Measurements from ENCODE around the gene CDK10. TPM values are rescaled to one million over a fixed set of nuclear protein-coding genes. Genes with fewer than 3 reads are reported as not detected.

The CDK10 gene
- total and polyA plus RNA-seq, 10 of the 15 experiments (the other 5 are each of a cell fraction or from before 2014, with no cell fraction given) = 1.5 to 58.7 (median 36.0) TPM

GRCh38 chr16:89705006-89705405 lies 18.5 kb downstream of the CDK10 start (continued):
- TF ChIP-seq, protein P1, sequence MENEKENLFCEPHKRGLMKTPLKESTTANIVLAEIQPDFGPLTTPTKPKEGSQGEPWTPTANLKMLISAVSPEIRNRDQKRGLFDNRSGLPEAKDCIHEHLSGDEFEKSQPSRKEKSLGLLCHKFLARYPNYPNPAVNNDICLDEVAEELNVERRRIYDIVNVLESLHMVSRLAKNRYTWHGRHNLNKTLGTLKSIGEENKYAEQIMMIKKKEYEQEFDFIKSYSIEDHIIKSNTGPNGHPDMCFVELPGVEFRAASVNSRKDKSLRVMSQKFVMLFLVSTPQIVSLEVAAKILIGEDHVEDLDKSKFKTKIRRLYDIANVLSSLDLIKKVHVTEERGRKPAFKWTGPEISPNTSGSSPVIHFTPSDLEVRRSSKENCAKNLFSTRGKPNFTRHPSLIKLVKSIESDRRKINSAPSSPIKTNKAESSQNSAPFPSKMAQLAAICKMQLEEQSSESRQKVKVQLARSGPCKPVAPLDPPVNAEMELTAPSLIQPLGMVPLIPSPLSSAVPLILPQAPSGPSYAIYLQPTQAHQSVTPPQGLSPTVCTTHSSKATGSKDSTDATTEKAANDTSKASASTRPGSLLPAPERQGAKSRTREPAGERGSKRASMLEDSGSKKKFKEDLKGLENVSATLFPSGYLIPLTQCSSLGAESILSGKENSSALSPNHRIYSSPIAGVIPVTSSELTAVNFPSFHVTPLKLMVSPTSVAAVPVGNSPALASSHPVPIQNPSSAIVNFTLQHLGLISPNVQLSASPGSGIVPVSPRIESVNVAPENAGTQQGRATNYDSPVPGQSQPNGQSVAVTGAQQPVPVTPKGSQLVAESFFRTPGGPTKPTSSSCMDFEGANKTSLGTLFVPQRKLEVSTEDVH (IDR thresholded peaks at IDR 0.05; ENCODE audit: low read depth, partially characterized antibody) = no peak
- no peak for TF ChIP-seq SMAD5 (IDR thresholded peaks at IDR 0.05; ENCODE audit: low read depth)
- TF ChIP-seq SP1 (IDR thresholded peaks at IDR 0.05; ENCODE audit: low read depth, low read length) = no peak
- no peak for TF ChIP-seq EED (IDR thresholded peaks at IDR 0.05; ENCODE audit: low read depth)
- TF ChIP-seq, protein P2, sequence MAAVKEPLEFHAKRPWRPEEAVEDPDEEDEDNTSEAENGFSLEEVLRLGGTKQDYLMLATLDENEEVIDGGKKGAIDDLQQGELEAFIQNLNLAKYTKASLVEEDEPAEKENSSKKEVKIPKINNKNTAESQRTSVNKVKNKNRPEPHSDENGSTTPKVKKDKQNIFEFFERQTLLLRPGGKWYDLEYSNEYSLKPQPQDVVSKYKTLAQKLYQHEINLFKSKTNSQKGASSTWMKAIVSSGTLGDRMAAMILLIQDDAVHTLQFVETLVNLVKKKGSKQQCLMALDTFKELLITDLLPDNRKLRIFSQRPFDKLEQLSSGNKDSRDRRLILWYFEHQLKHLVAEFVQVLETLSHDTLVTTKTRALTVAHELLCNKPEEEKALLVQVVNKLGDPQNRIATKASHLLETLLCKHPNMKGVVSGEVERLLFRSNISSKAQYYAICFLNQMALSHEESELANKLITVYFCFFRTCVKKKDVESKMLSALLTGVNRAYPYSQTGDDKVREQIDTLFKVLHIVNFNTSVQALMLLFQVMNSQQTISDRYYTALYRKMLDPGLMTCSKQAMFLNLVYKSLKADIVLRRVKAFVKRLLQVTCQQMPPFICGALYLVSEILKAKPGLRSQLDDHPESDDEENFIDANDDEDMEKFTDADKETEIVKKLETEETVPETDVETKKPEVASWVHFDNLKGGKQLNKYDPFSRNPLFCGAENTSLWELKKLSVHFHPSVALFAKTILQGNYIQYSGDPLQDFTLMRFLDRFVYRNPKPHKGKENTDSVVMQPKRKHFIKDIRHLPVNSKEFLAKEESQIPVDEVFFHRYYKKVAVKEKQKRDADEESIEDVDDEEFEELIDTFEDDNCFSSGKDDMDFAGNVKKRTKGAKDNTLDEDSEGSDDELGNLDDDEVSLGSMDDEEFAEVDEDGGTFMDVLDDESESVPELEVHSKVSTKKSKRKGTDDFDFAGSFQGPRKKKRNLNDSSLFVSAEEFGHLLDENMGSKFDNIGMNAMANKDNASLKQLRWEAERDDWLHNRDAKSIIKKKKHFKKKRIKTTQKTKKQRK (IDR thresholded peaks at IDR 0.05; ENCODE audit: low read depth, low read length) = no peak
- no peak for TF ChIP-seq ZBTB40 (IDR thresholded peaks at IDR 0.05; ENCODE audit: borderline replicate concordance)
- TF ChIP-seq CHD2 (IDR thresholded peaks at IDR 0.05; ENCODE audit: borderline replicate concordance, low read depth, low read length) = no peak
- no peak for TF ChIP-seq BCL3 (IDR thresholded peaks at IDR 0.05; ENCODE audit: borderline replicate concordance, insufficient read depth, low read depth, low read length, poor library complexity, severe bottlenecking)
- TF ChIP-seq SUZ12 (IDR thresholded peaks at IDR 0.05; ENCODE audit: unreplicated experiment) = no peak
- TF ChIP-seq ETV6 (conservative IDR thresholded peaks at IDR 0.05 in 1 of 2, IDR thresholded peaks at IDR 0.05 in 1 of 2; ENCODE audit: borderline replicate concordance in 1 of 2, low read depth in 1 of 2) = no peak
- TF ChIP-seq SUPT20H (IDR thresholded peaks at IDR 0.05; ENCODE audit: borderline replicate concordance, control insufficient read depth, low read depth, low read length) = no peak
